HG03066 (cell line): ENCODE data around the gene CLNK.
A peak's percentile ranks its signal among the peaks of the same experiment; 100 is the strongest.

ENCODE experiments used
- ATAC-seq: cut with Tn5 transposase; IDR thresholded peaks from one replicate; pipeline ENCODE4 v1.9.1; 2021; ENCODE audit warnings: low read depth; ENCODE audit not compliant: unreplicated experiment

Gene CLNK

GRCh38 chr4:10703156-10703555 is 18.6 kb upstream of the CLNK start:
- ATAC-seq, result no peak

- ATAC-seq, result no peak
Observed at GRCh38 chr4:10701702-10702460, 17.3 kb upstream of the CLNK start.

GRCh38 chr4:10701161-10701560 is 16.6 kb upstream of the CLNK start:
- ATAC-seq, result no peak

GRCh38 chr4:10698172-10698571 is 13.6 kb upstream of the CLNK start:
- ATAC-seq, result no peak

GRCh38 chr4:10697086-10697485 is 12.5 kb upstream of the CLNK start:
- ATAC-seq, result no peak

- ATAC-seq, result no peak
Observed at GRCh38 chr4:10696253-10696652, 11.7 kb upstream of the CLNK start.

- ATAC-seq, result no peak
Observed at GRCh38 chr4:10694828-10695209, 10.3 kb upstream of the CLNK start.

GRCh38 chr4:10694151-10694827 is 9.7 kb upstream of the CLNK start:
- ATAC-seq, result no peak

- ATAC-seq, result no peak
Observed at GRCh38 chr4:10691651-10692050, 7.1 kb upstream of the CLNK start.

GRCh38 chr4:10690185-10690907 is 5.8 kb upstream of the CLNK start:
- no peak for ATAC-seq

GRCh38 chr4:10688846-10689245 is 4.3 kb upstream of the CLNK start:
- ATAC-seq, result no peak

GRCh38 chr4:10688022-10688421 is 3.5 kb upstream of the CLNK start:
- no peak for ATAC-seq

GRCh38 chr4:10687526-10687925 is 3.0 kb upstream of the CLNK start:
- no peak for ATAC-seq

GRCh38 chr4:10682397-10682796 is 2.2 kb downstream of the CLNK start:
- no peak for ATAC-seq

GRCh38 chr4:10677796-10678497 is 6.6 kb downstream of the CLNK start:
- ATAC-seq, result no peak

- ATAC-seq, result peak; percentile 73
Observed at GRCh38 chr4:10673817-10674369, 10.7 kb downstream of the CLNK start.

GRCh38 chr4:10672379-10672778 is 12.2 kb downstream of the CLNK start:
- no peak for ATAC-seq

- no peak for ATAC-seq
Observed at GRCh38 chr4:10671799-10672198, 12.8 kb downstream of the CLNK start.

- ATAC-seq, result peak; percentile 82
Observed at GRCh38 chr4:10671366-10671765, 13.2 kb downstream of the CLNK start.

- ATAC-seq, result no peak
Observed at GRCh38 chr4:10670321-10670720, 14.2 kb downstream of the CLNK start.
